Stomach smooth muscle (tissue), 2 donors: Measurements from ENCODE around the gene TMEM164.

Source experiments
- H3K27ac ChIP-seq: one replicate; pipeline ENCODE4 v1.7.0; 2013; ENCODE audit warnings: mild to moderate bottlenecking, low read length, inconsistent platforms
- H3K27me3 ChIP-seq, 2 donors: one replicate each; pipeline ENCODE4 v1.7.0; 2013; ENCODE audit warnings: low read length in 2 of 2; ENCODE audit not compliant: insufficient read depth in 2 of 2, control insufficient read depth in 1 of 2
- H3K36me3 ChIP-seq, 2 donors: one replicate each; pipeline ENCODE4 v1.7.0; 2013; ENCODE audit warnings: low read length in 2 of 2; ENCODE audit not compliant: control insufficient read depth in 2 of 2, insufficient read depth in 2 of 2
- H3K4me1 ChIP-seq: one replicate; pipeline ENCODE4 v1.7.0; 2013; ENCODE audit warnings: low read length; ENCODE audit not compliant: control insufficient read depth, insufficient read depth
- H3K4me3 ChIP-seq, 2 donors: one replicate each; pipeline ENCODE4 v1.7.0; 2013; ENCODE audit warnings: low read length in 2 of 2
- H3K9ac ChIP-seq, 2 donors: one replicate each; pipeline ENCODE4 v1.7.0; 2013; ENCODE audit warnings: low read length in 2 of 2, mild to moderate bottlenecking in 1 of 2
- H3K9me3 ChIP-seq, 2 donors: one replicate each; pipeline ENCODE4 v1.7.0; 2013; ENCODE audit warnings: low read length in 2 of 2; ENCODE audit not compliant: control insufficient read depth in 2 of 2
- donor health status: healthy.
- donor health status: Pancreatic carcinoma.

The TMEM164 gene

GRCh38 chrX:110051559-110051958 lies 48.6 kb downstream of the TMEM164 start:
- H3K4me3 ChIP-seq, result no peak overlapping the region
- peaks cover 2% of the 10 kb centered on the region for H3K4me1 ChIP-seq
- H3K9me3 ChIP-seq, result no peaks in the 10 kb centered on the region
- H3K36me3 ChIP-seq, result peaks cover 0 to 2% of the 10 kb centered on the region in 2 donors
- no peak overlapping the region for H3K27ac ChIP-seq
- H3K9ac ChIP-seq, result no peak overlapping the region
- H3K27me3 ChIP-seq, result peaks cover 0 to 7% of the 10 kb centered on the region in 2 donors

- Histone ChIP-seq H3K27me3 (peaks cover 0 to 7% of the 10 kb centered on the region in 2 donors), H3K36me3 (peaks cover 0 to 2% of the 10 kb centered on the region in 2 donors), H3K9ac (no peak overlapping the region), H3K27ac (no peak overlapping the region), H3K9me3 (no peaks in the 10 kb centered on the region), H3K4me3 (no peak overlapping the region), H3K4me1 (peaks cover 2% of the 10 kb centered on the region)
These were observed 49.4 kb downstream of the TMEM164 start for GRCh38 chrX:110052303-110052702.

GRCh38 chrX:110053453-110053852 lies 50.5 kb downstream of the TMEM164 start:
- Histone ChIP-seq H3K4me1 (no peaks in the 10 kb centered on the region), H3K9me3 (no peaks in the 10 kb centered on the region), H3K9ac (no peak overlapping the region), H3K36me3 (peaks cover 0 to 2% of the 10 kb centered on the region in 2 donors), H3K4me3 (no peak overlapping the region), H3K27ac (no peak overlapping the region), H3K27me3 (peaks cover 0 to 5% of the 10 kb centered on the region in 2 donors)

- H3K4me1 ChIP-seq, result no peaks in the 10 kb centered on the region
- H3K27ac ChIP-seq, result no peak overlapping the region
- no peaks in the 10 kb centered on the region for H3K9me3 ChIP-seq
- H3K27me3 ChIP-seq, result no peaks in the 10 kb centered on the region
- H3K36me3 ChIP-seq, result no peaks in the 10 kb centered on the region
- no peak overlapping the region for H3K4me3 ChIP-seq
- no peak overlapping the region for H3K9ac ChIP-seq
These were observed 52.7 kb downstream of the TMEM164 start for GRCh38 chrX:110055616-110056015.

GRCh38 chrX:110056419-110056818 lies 53.5 kb downstream of the TMEM164 start:
- Histone ChIP-seq H3K27ac (no peak overlapping the region), H3K36me3 (no peaks in the 10 kb centered on the region), H3K27me3 (no peaks in the 10 kb centered on the region), H3K4me3 (no peak overlapping the region), H3K9ac (no peak overlapping the region), H3K9me3 (no peaks in the 10 kb centered on the region), H3K4me1 (no peaks in the 10 kb centered on the region)

GRCh38 chrX:110059410-110059809 lies 56.5 kb downstream of the TMEM164 start:
- H3K4me3 ChIP-seq, result no peak overlapping the region
- no peaks in the 10 kb centered on the region for H3K4me1 ChIP-seq
- no peak overlapping the region for H3K9ac ChIP-seq
- H3K27me3 ChIP-seq, result peaks cover 0 to 7% of the 10 kb centered on the region in 2 donors
- H3K27ac ChIP-seq, result no peak overlapping the region
- no peaks in the 10 kb centered on the region for H3K9me3 ChIP-seq
- H3K36me3 ChIP-seq, result no peaks in the 10 kb centered on the region

- H3K36me3 ChIP-seq, result no peaks in the 10 kb centered on the region
- no peaks in the 10 kb centered on the region for H3K4me1 ChIP-seq
- no peak overlapping the region for H3K27ac ChIP-seq
- no peaks in the 10 kb centered on the region for H3K9me3 ChIP-seq
- no peak overlapping the region for H3K4me3 ChIP-seq
- peaks cover 0 to 7% of the 10 kb centered on the region in 2 donors for H3K27me3 ChIP-seq
- no peak overlapping the region for H3K9ac ChIP-seq
These were observed 57.4 kb downstream of the TMEM164 start for GRCh38 chrX:110060317-110060716.

- peaks cover 0 to 7% of the 10 kb centered on the region in 2 donors for H3K27me3 ChIP-seq
- no peak overlapping the region for H3K9ac ChIP-seq
- H3K27ac ChIP-seq, result no peak overlapping the region
- H3K4me3 ChIP-seq, result no peak overlapping the region
- no peaks in the 10 kb centered on the region for H3K9me3 ChIP-seq
- H3K36me3 ChIP-seq, result no peaks in the 10 kb centered on the region
- H3K4me1 ChIP-seq, result no peaks in the 10 kb centered on the region
These were observed 58.1 kb downstream of the TMEM164 start for GRCh38 chrX:110060846-110061537.

- no peak overlapping the region for H3K27ac ChIP-seq
- H3K9ac ChIP-seq, result no peak overlapping the region
- no peaks in the 10 kb centered on the region for H3K36me3 ChIP-seq
- no peaks in the 10 kb centered on the region for H3K9me3 ChIP-seq
- no peaks in the 10 kb centered on the region for H3K4me1 ChIP-seq
- peaks cover 0 to 7% of the 10 kb centered on the region in 2 donors for H3K27me3 ChIP-seq
- no peak overlapping the region for H3K4me3 ChIP-seq
These were observed 60.0 kb downstream of the TMEM164 start for GRCh38 chrX:110062919-110063318.

- H3K9ac ChIP-seq, result no peak overlapping the region
- H3K4me1 ChIP-seq, result no peaks in the 10 kb centered on the region
- H3K27ac ChIP-seq, result no peak overlapping the region
- H3K36me3 ChIP-seq, result no peaks in the 10 kb centered on the region
- no peak overlapping the region for H3K4me3 ChIP-seq
- peaks cover 0 to 7% of the 10 kb centered on the region in 2 donors for H3K27me3 ChIP-seq
- H3K9me3 ChIP-seq, result no peaks in the 10 kb centered on the region
These were observed 63.7 kb downstream of the TMEM164 start for GRCh38 chrX:110066488-110067225.

GRCh38 chrX:110070970-110071369 lies 68.1 kb downstream of the TMEM164 start:
- H3K36me3 ChIP-seq, result no peaks in the 10 kb centered on the region
- H3K9me3 ChIP-seq, result no peaks in the 10 kb centered on the region
- no peaks in the 10 kb centered on the region for H3K4me1 ChIP-seq
- no peak overlapping the region for H3K4me3 ChIP-seq
- H3K9ac ChIP-seq, result no peak overlapping the region
- no peaks in the 10 kb centered on the region for H3K27me3 ChIP-seq
- H3K27ac ChIP-seq, result no peak overlapping the region
